Neural cell (in vitro differentiated cells): ENCODE results near the gene GHRH. TPM values are rescaled to one million over a fixed set of nuclear protein-coding genes. Genes with fewer than 3 reads are reported as not detected.

Experiments used
- H2AFZ ChIP-seq: fragments of 200-600, 300-800 bp; sonication (generic), shearing (Covaris generic); 2 replicates; pipeline ENCODE4 v1.6.0; 2014; ENCODE audit warnings: low read depth, mild to moderate bottlenecking, antibody characterized with exemption, low read length, moderate library complexity
- H3F3A ChIP-seq: fragments of 200-600 bp; shearing (Covaris generic); 2 replicates; pipeline ENCODE4 v1.6.1; 2016; ENCODE audit warnings: mild to moderate bottlenecking, moderate library complexity, mixed read lengths, antibody characterized with exemption, low read length; ENCODE audit not compliant: insufficient read depth, poor library complexity, severe bottlenecking
- H3K27ac ChIP-seq: fragments of 200-600, 300-800 bp; sonication (generic), shearing (Covaris generic); 2 replicates; pipeline ENCODE4 v1.5.1; 2014; ENCODE audit warnings: mild to moderate bottlenecking, low read length, moderate library complexity
- H3K27me3 ChIP-seq: fragments of 300-800, 200-600 bp; sonication (generic), shearing (Covaris generic); 2 replicates; pipeline ENCODE4 v1.6.0; 2014; ENCODE audit warnings: mild to moderate bottlenecking, low read depth, low read length, moderate library complexity; ENCODE audit not compliant: insufficient read depth
- H3K36me3 ChIP-seq: fragments of 300-800, 200-600 bp; sonication (generic), shearing (Covaris generic); 2 replicates; pipeline ENCODE4 v1.5.1; 2014; ENCODE audit warnings: mild to moderate bottlenecking, antibody characterized with exemption, low read length, moderate library complexity; ENCODE audit not compliant: insufficient read depth
- H3K4me2 ChIP-seq: fragments of 300-800, 200-600 bp; sonication (generic), shearing (Covaris generic); 2 replicates; pipeline ENCODE4 v1.6.0; 2014; ENCODE audit warnings: mild to moderate bottlenecking, low read length
- H3K4me3 ChIP-seq: fragments of 300-800, 200-600 bp; sonication (generic), shearing (Covaris generic); 2 replicates; pipeline ENCODE4 v1.5.1; 2014; ENCODE audit warnings: mild to moderate bottlenecking, low read length, moderate library complexity
- H3K79me2 ChIP-seq: fragments of 200-600 bp; shearing (Covaris generic); replicated peaks from 2 replicates; pipeline ENCODE4 v1.6.0; 2014; ENCODE audit warnings: mild to moderate bottlenecking, low read length, moderate library complexity; ENCODE audit not compliant: insufficient read depth
- H3K9ac ChIP-seq: fragments of 300-800, 200-600 bp; sonication (generic), shearing (Covaris generic); 2 replicates; pipeline ENCODE4 v1.6.1; 2016; ENCODE audit warnings: mild to moderate bottlenecking, low read length, mixed read lengths
- H3K9me2 ChIP-seq: fragments of 200-600 bp; shearing (Covaris generic); 2 replicates; pipeline ENCODE4 v1.6.1; 2016; ENCODE audit warnings: mild to moderate bottlenecking, low read length, mixed read lengths; ENCODE audit not compliant: insufficient read depth
- H3K9me3 ChIP-seq: fragments of 200-600, 300-800 bp; sonication (generic), shearing (Covaris generic); 2 replicates; pipeline ENCODE4 v1.6.1; 2016; ENCODE audit warnings: mild to moderate bottlenecking, mixed run types, low read length, moderate library complexity, mixed read lengths
- H4K20me1 ChIP-seq: fragments of 200-600 bp; shearing (Covaris generic); 2 replicates; pipeline ENCODE4 v1.6.1; 2016; ENCODE audit warnings: mild to moderate bottlenecking, mixed run types; ENCODE audit not compliant: insufficient read depth
- CTCF ChIP-seq: fragments of 450-650 bp; IDR thresholded peaks from 2 replicates; pipeline ENCODE4 v1.5.1; 2014; ENCODE audit warnings: antibody characterized with exemption, mild to moderate bottlenecking, moderate library complexity; ENCODE audit not compliant: poor library complexity, severe bottlenecking
- EP300 ChIP-seq: fragments of 450-650 bp; conservative IDR thresholded peaks from 2 replicates; pipeline ENCODE4 v1.6.1; 2014; ENCODE audit warnings: antibody characterized with exemption, mild to moderate bottlenecking, moderate library complexity; ENCODE audit not compliant: poor library complexity, severe bottlenecking
- EZH2 ChIP-seq: fragments of 200-600, 300-800 bp; shearing (Covaris generic), sonication (generic); IDR thresholded peaks from 2 replicates; pipeline ENCODE4 v1.6.1; 2014; ENCODE audit warnings: antibody characterized with exemption, low read length, borderline replicate concordance, mild to moderate bottlenecking; ENCODE audit not compliant: insufficient read depth, poor library complexity, severe bottlenecking
- MXI1 ChIP-seq: fragments of 450-650 bp; conservative IDR thresholded peaks from 2 replicates; pipeline ENCODE4 v1.6.1; 2014; ENCODE audit warnings: antibody characterized with exemption, mild to moderate bottlenecking; ENCODE audit not compliant: poor library complexity, severe bottlenecking
- POLR2AphosphoS5 ChIP-seq: IDR thresholded peaks from 2 replicates; pipeline ENCODE4 v1.6.1; 2012
- RAD21 ChIP-seq: fragments of 450-650 bp; conservative IDR thresholded peaks from 2 replicates; pipeline ENCODE4 v1.6.1; 2014; ENCODE audit warnings: antibody characterized with exemption, mild to moderate bottlenecking, moderate library complexity
- REST ChIP-seq: IDR thresholded peaks from 2 replicates; pipeline ENCODE4 v1.6.1; 2012; ENCODE audit warnings: borderline replicate concordance
- SMC3 ChIP-seq: fragments of 450-650 bp; conservative IDR thresholded peaks from 2 replicates; pipeline ENCODE4 v1.6.1; 2014; ENCODE audit warnings: antibody characterized with exemption, mild to moderate bottlenecking, moderate library complexity; ENCODE audit not compliant: poor library complexity
- TAF1 ChIP-seq: IDR thresholded peaks from 2 replicates; pipeline ENCODE4 v1.6.1; 2012; ENCODE audit warnings: low read depth
- polyA plus RNA-seq: library from polyadenylated mRNA; depleted of rRNA; stranded (reverse); fragments of >200 nt; gene quantifications from 2 replicates; pipeline ENCODE4 v1.2.3, GENCODE V29; 2014

Gene GHRH
- polyA plus RNA-seq, 1 donor from 2014 or later: not detected

- no peak overlapping the region for H3K4me3 ChIP-seq
- no peak overlapping the region for H2AFZ ChIP-seq
- TF ChIP-seq REST (no peak), SMC3 (no peak), RAD21 (no peak), MXI1 (no peak), EP300 (no peak), TAF1 (no peak), EZH2 (no peak)
- H3K79me2 ChIP-seq: no peaks in the 10 kb centered on the region
- H3K27ac ChIP-seq: no peak overlapping the region
- H4K20me1 ChIP-seq: no peaks in the 10 kb centered on the region
- H3K36me3 ChIP-seq: no peaks in the 10 kb centered on the region
- H3K9ac ChIP-seq: no peak overlapping the region
- H3K9me3 ChIP-seq: no peaks in the 10 kb centered on the region
- H3K9me2 ChIP-seq: no peaks in the 10 kb centered on the region
- peaks cover 5% of the 10 kb centered on the region for H3F3A ChIP-seq
- no peaks in the 10 kb centered on the region for H3K27me3 ChIP-seq
- H3K4me2 ChIP-seq: no peak overlapping the region
Observed at GRCh38 chr20:37218976-37219375, 42.6 kb downstream of the GHRH start.

- H3K27ac ChIP-seq: no peak overlapping the region
- H3K9me2 ChIP-seq: no peaks in the 10 kb centered on the region
- no peaks in the 10 kb centered on the region for H3K9me3 ChIP-seq
- peaks cover 5% of the 10 kb centered on the region for H3F3A ChIP-seq
- no peak for TF ChIP-seq CTCF
- no peak for TF ChIP-seq EP300
- TF ChIP-seq MXI1: no peak
- no peak for TF ChIP-seq POLR2AphosphoS5
- TF ChIP-seq SMC3: no peak
- no peak for TF ChIP-seq TAF1
- TF ChIP-seq REST: no peak
- TF ChIP-seq EZH2: no peak
- no peak for TF ChIP-seq RAD21
- no peak overlapping the region for H3K4me2 ChIP-seq
- H3K36me3 ChIP-seq: no peaks in the 10 kb centered on the region
- H3K27me3 ChIP-seq: no peaks in the 10 kb centered on the region
- H3K4me3 ChIP-seq: no peak overlapping the region
- no peak overlapping the region for H3K9ac ChIP-seq
- no peaks in the 10 kb centered on the region for H4K20me1 ChIP-seq
- H2AFZ ChIP-seq: no peak overlapping the region
- H3K79me2 ChIP-seq: no peaks in the 10 kb centered on the region
Observed at GRCh38 chr20:37218441-37218840, 43.2 kb downstream of the GHRH start.
